Neural cell (in vitro differentiated cells): ENCODE measurements around the gene ERBB4.

Experiments
- EZH2 ChIP-seq: fragments of 200-600, 300-800 bp; shearing (Covaris generic), sonication (generic); IDR thresholded peaks from 2 replicates; pipeline ENCODE4 v1.6.1; 2014; ENCODE audit warnings: antibody characterized with exemption, low read length, borderline replicate concordance, mild to moderate bottlenecking; ENCODE audit not compliant: insufficient read depth, poor library complexity, severe bottlenecking
- MXI1 ChIP-seq: fragments of 450-650 bp; conservative IDR thresholded peaks from 2 replicates; pipeline ENCODE4 v1.6.1; 2014; ENCODE audit warnings: antibody characterized with exemption, mild to moderate bottlenecking; ENCODE audit not compliant: poor library complexity, severe bottlenecking
- SMC3 ChIP-seq: fragments of 450-650 bp; conservative IDR thresholded peaks from 2 replicates; pipeline ENCODE4 v1.6.1; 2014; ENCODE audit warnings: antibody characterized with exemption, mild to moderate bottlenecking, moderate library complexity; ENCODE audit not compliant: poor library complexity
- TF ChIP-seq, protein P1 (sequence below): fragments of 450-650 bp; IDR thresholded peaks from 2 replicates; pipeline ENCODE4 v1.5.1; 2014; ENCODE audit warnings: antibody characterized with exemption, mild to moderate bottlenecking, moderate library complexity; ENCODE audit not compliant: poor library complexity, severe bottlenecking

- TF ChIP-seq, protein P1, sequence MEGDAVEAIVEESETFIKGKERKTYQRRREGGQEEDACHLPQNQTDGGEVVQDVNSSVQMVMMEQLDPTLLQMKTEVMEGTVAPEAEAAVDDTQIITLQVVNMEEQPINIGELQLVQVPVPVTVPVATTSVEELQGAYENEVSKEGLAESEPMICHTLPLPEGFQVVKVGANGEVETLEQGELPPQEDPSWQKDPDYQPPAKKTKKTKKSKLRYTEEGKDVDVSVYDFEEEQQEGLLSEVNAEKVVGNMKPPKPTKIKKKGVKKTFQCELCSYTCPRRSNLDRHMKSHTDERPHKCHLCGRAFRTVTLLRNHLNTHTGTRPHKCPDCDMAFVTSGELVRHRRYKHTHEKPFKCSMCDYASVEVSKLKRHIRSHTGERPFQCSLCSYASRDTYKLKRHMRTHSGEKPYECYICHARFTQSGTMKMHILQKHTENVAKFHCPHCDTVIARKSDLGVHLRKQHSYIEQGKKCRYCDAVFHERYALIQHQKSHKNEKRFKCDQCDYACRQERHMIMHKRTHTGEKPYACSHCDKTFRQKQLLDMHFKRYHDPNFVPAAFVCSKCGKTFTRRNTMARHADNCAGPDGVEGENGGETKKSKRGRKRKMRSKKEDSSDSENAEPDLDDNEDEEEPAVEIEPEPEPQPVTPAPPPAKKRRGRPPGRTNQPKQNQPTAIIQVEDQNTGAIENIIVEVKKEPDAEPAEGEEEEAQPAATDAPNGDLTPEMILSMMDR = no peak
- TF ChIP-seq EZH2 = no peak
- TF ChIP-seq MXI1 = no peak
- no peak for TF ChIP-seq SMC3
Observed at GRCh38 chr2:211994806-211995205, 543.8 kb downstream of the ERBB4 start.
